Cardiac ventricle fibroblast (primary cell): ENCODE measurements around the gene HS1BP3. TPM values are rescaled to one million over a fixed set of nuclear protein-coding genes. Genes with fewer than 3 reads are reported as not detected.

Experiments
- total RNA-seq: library from RNA; depleted of rRNA; stranded (reverse); fragments of >200 nt; gene quantifications from 2 replicates; pipeline ENCODE4 v1.2.3, GENCODE V29; 2015

Gene HS1BP3
- 23.3 and 29.8 TPM in 2 replicates for total RNA-seq

GRCh38 chr2:20650877-20651730, at the start of gene HS1BP3:
Gene HS1BP3, minus strand, starts transcription at chr2:20651098. Its CDS starts 35 bp downstream, at chr2:20651063.

GRCh38 chr2:20666304-20667150, 15.6 kb upstream of the HS1BP3 start, which contains the start of gene GDF7:
Gene GDF7, plus strand, starts transcription at chr2:20667144. Its CDS starts 96 bp downstream, at chr2:20667240.

Other genes starting within 250 kb of the HS1BP3 start
- 180 and 189 TPM in 2 replicates for gene RHOB, start 204.0 kb downstream of the HS1BP3 start, total RNA-seq
- under 0.01 TPM in 1 of 2 replicates, not detected in the other for gene GDF7, start 16.0 kb upstream of the HS1BP3 start, total RNA-seq
- 11.5 and 16.2 TPM in 2 replicates for gene LDAH, start 172.0 kb upstream of the HS1BP3 start, total RNA-seq